Neural progenitor cell (in vitro differentiated cells): ENCODE data around the gene C12orf60.

ENCODE experiments used
- EZH2 ChIP-seq: fragments of 200-600 bp; sonication (generic); IDR thresholded peaks from 2 replicates; pipeline ENCODE4 v1.6.1; 2017; ENCODE audit warnings: antibody characterized with exemption, mild to moderate bottlenecking, moderate library complexity
- EZH2phosphoT487 ChIP-seq: fragments of 200-600 bp; sonication (generic); IDR thresholded peaks from 2 replicates; pipeline ENCODE4 v1.6.1; 2017; ENCODE audit warnings: antibody characterized with exemption
- TF ChIP-seq, protein P1 (sequence below): fragments of 200-600 bp; sonication (generic); IDR thresholded peaks from 2 replicates; pipeline ENCODE4 v1.5.1; 2017; ENCODE audit warnings: antibody characterized with exemption, mild to moderate bottlenecking

- TF ChIP-seq EZH2 (no peak), EZH2phosphoT487 (no peak)
- TF ChIP-seq, protein P1, sequence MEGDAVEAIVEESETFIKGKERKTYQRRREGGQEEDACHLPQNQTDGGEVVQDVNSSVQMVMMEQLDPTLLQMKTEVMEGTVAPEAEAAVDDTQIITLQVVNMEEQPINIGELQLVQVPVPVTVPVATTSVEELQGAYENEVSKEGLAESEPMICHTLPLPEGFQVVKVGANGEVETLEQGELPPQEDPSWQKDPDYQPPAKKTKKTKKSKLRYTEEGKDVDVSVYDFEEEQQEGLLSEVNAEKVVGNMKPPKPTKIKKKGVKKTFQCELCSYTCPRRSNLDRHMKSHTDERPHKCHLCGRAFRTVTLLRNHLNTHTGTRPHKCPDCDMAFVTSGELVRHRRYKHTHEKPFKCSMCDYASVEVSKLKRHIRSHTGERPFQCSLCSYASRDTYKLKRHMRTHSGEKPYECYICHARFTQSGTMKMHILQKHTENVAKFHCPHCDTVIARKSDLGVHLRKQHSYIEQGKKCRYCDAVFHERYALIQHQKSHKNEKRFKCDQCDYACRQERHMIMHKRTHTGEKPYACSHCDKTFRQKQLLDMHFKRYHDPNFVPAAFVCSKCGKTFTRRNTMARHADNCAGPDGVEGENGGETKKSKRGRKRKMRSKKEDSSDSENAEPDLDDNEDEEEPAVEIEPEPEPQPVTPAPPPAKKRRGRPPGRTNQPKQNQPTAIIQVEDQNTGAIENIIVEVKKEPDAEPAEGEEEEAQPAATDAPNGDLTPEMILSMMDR = no peak
Measured at GRCh38 chr12:14773685-14774073, 29.8 kb upstream of the C12orf60 start.
